HEK293 (cell line): ENCODE results near the gene C2CD5.

Source experiments
- CTCF ChIP-seq: fragments of 450-650 bp; formaldehyde crosslinking; IDR thresholded peaks from 2 replicates; pipeline ENCODE4 v1.5.1; 2016; ENCODE audit warnings: missing biosample characterization, missing genetic modification characterization
- REST ChIP-seq: fragments of 450-650 bp; formaldehyde crosslinking; IDR thresholded peaks from 2 replicates; pipeline ENCODE4 v1.5.1; 2016; ENCODE audit warnings: missing biosample characterization, missing genetic modification characterization
- YY1 ChIP-seq: fragments of 450-650 bp; formaldehyde crosslinking; IDR thresholded peaks from 2 replicates; pipeline ENCODE4 v1.5.1; 2018; ENCODE audit warnings: missing biosample characterization, missing genetic modification characterization
- ZBTB11 ChIP-seq: fragments of 450-650 bp; formaldehyde crosslinking; conservative IDR thresholded peaks from 2 replicates; pipeline ENCODE4 v1.5.1; 2016; ENCODE audit warnings: low read depth, missing biosample characterization, missing genetic modification characterization
- ZNF335 ChIP-seq: fragments of 450-650 bp; formaldehyde crosslinking; conservative IDR thresholded peaks from 2 replicates; pipeline ENCODE4 v1.5.1; 2016; ENCODE audit warnings: missing biosample characterization, missing genetic modification characterization
- ZNF623 ChIP-seq: fragments of 450-650 bp; formaldehyde crosslinking; IDR thresholded peaks from 2 replicates; pipeline ENCODE4 v1.5.1; 2016; ENCODE audit warnings: missing biosample characterization, missing genetic modification characterization
- TF ChIP-seq, protein P1 (sequence below): fragments of 450-650 bp; formaldehyde crosslinking; IDR thresholded peaks from 2 replicates; pipeline ENCODE4 v1.5.1; 2017; ENCODE audit warnings: missing biosample characterization, mild to moderate bottlenecking, missing genetic modification characterization, moderate library complexity

DNA sequence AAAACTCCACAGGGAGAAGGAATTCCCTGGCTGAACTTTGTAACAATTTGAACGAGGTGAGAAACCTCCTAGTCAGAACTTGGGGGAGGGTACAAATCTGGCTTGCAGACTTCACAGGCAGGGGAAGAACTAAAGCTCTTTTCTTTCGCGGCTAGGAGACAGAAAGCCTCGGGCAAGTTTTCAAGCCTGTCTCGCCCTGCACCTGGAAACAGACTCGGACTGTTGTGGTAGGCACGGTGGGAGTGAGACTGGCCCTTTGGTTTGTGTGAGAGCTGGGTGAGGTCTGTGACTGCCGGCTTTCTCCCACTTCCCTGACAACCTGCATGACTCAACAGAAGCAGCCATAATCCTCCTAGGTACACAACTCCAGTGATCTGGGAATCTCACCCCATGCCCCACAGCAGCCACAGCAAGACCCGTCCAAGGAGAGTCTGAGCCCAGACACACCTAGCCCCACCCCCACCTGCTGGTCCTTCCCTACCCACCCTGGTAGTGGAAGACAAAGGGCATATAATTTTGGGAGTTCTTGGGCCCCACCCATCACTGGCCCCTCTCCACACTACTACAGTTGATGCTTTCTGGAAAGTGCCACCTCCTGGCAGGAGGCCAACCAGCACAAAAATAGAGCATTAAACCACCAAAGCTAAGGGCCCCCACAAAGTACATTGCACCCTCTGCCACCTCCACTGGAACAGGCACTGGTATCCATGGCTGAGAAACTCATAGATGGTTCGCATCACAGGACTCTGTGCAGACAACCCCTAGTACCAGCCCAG, 107.1 kb downstream of the C2CD5 start:
- TF ChIP-seq CTCF (tag by site-specific recombination), result no peak
- no peak for TF ChIP-seq ZBTB11
- TF ChIP-seq, protein P1, sequence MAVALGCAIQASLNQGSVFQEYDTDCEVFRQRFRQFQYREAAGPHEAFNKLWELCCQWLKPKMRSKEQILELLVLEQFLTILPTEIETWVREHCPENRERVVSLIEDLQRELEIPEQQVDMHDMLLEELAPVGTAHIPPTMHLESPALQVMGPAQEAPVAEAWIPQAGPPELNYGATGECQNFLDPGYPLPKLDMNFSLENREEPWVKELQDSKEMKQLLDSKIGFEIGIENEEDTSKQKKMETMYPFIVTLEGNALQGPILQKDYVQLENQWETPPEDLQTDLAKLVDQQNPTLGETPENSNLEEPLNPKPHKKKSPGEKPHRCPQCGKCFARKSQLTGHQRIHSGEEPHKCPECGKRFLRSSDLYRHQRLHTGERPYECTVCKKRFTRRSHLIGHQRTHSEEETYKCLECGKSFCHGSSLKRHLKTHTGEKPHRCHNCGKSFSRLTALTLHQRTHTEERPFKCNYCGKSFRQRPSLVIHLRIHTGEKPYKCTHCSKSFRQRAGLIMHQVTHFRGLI (tag by site-specific recombination), result no peak
- TF ChIP-seq ZNF623, result no peak
- no peak for TF ChIP-seq YY1 (tag by site-specific recombination)
- no peak for TF ChIP-seq REST
- no peak for TF ChIP-seq ZNF335 (tag by site-specific recombination)
